GM20000 (cell line): ENCODE measurements around the gene KIT.

Experiments
- DNase-seq: peaks from one replicate; pipeline ENCODE4 v3.0.0; 2012; ENCODE audit warnings: low spot score
- TF ChIP-seq, protein P1 (sequence below): IDR thresholded peaks from 2 replicates; pipeline ENCODE4 v1.5.1; 2012; ENCODE audit warnings: mild to moderate bottlenecking, control low read depth; ENCODE audit errors: extremely low read depth, missing control alignments

Gene KIT

GRCh38 chr4:54708339-54709279 lies 50.9 kb downstream of the KIT start:
- no peak for DNase-seq
- TF ChIP-seq, protein P1, sequence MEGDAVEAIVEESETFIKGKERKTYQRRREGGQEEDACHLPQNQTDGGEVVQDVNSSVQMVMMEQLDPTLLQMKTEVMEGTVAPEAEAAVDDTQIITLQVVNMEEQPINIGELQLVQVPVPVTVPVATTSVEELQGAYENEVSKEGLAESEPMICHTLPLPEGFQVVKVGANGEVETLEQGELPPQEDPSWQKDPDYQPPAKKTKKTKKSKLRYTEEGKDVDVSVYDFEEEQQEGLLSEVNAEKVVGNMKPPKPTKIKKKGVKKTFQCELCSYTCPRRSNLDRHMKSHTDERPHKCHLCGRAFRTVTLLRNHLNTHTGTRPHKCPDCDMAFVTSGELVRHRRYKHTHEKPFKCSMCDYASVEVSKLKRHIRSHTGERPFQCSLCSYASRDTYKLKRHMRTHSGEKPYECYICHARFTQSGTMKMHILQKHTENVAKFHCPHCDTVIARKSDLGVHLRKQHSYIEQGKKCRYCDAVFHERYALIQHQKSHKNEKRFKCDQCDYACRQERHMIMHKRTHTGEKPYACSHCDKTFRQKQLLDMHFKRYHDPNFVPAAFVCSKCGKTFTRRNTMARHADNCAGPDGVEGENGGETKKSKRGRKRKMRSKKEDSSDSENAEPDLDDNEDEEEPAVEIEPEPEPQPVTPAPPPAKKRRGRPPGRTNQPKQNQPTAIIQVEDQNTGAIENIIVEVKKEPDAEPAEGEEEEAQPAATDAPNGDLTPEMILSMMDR, result no peak

GRCh38 chr4:54709400-54709799 lies 51.6 kb downstream of the KIT start:
- TF ChIP-seq, protein P1, result no peak
- DNase-seq, result no peak

DNA sequence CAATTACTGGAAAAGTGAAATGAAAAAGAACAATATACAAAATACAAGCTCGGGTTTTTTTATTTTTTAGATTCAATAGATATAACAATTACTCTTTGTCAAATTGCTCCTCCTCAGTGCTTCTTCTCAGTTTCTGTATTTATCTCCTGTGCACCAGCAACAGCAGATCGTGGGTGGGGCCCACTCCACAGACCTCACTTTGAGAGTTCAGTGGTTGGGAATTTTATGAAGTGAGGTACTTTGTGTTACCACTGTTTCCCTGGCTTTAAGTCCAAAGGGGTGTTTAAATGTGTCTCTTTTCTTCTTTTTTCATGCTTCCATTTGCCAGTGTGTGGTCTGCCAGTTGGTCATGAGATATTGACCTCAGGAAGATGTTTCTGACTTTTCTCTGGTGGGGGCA lies 54.4 kb downstream of the KIT start:
- DNase-seq, result no peak
- TF ChIP-seq, protein P1, result no peak

DNA sequence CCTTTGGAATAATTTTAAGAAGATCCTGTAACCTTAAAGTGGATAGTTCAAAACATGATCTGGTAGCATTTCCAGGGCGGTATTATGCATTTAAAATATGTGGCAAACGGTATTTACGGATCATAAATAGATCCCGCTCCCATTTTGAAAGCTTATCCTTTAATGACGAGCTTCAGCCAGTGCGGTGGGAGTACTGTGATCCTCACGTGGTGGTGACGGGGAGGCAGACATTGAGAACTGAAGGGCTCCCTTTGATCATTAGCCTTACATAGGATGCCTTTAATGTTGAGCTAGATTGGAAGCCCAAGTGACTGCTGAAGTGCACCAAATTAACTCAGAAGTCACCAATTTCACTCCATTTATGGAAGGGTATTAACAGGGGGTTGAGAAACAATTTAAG lies 56.9 kb downstream of the KIT start:
- no peak for DNase-seq
- TF ChIP-seq, protein P1, result no peak

- DNase-seq, result no peak
- TF ChIP-seq, protein P1, result no peak
These were observed 58.8 kb downstream of the KIT start for GRCh38 chr4:54716478-54717065.

DNA sequence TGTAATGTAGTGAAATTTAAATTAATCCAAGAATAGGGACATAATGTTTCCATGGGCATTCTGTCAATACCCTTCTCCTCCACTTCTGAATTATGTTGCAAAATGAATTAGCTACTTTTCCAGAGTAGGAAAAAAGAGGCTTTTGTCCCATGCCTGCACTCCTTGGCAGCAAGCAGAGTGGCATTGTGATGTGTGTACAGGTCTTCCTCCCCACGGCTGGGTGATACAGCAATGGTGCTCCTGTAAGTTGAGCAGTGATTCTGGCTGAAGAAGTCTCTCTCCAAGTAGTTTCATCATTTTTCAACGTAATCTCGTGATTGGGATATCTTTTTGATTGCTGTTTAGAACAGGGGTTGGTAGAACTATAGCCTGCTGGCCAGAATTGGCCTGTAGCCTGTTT lies 59.9 kb downstream of the KIT start:
- TF ChIP-seq, protein P1, result no peak
- no peak for DNase-seq

- no peak for DNase-seq
- TF ChIP-seq, protein P1, result no peak
These were observed 61.6 kb downstream of the KIT start for GRCh38 chr4:54719378-54719777.
